ENCODE measurements around the gene TSPAN18.

TSPAN18 gene

GRCh38 chr11:44761551-44761961 lies 34.8 kb downstream of the TSPAN18 start:
- no peak for DNase-seq

- DNase-seq = no peak
Observed at GRCh38 chr11:44763121-44763820, 36.5 kb downstream of the TSPAN18 start.

GRCh38 chr11:44764583-44764982 lies 37.8 kb downstream of the TSPAN18 start:
- no peak for DNase-seq

- no peak for DNase-seq
Observed at GRCh38 chr11:44765026-44765595, 38.3 kb downstream of the TSPAN18 start.

GRCh38 chr11:44765676-44766075 lies 38.9 kb downstream of the TSPAN18 start:
- no peak for DNase-seq

- peak in 1 of 2 experiments; percentile 59 for DNase-seq
Observed at GRCh38 chr11:44766112-44766971, 39.6 kb downstream of the TSPAN18 start.

GRCh38 chr11:44766972-44767278 lies 40.2 kb downstream of the TSPAN18 start:
- no peak for DNase-seq

- DNase-seq = no peak
Observed at GRCh38 chr11:44767421-44767820, 40.7 kb downstream of the TSPAN18 start.

GRCh38 chr11:44770401-44770800 lies 43.6 kb downstream of the TSPAN18 start:
- DNase-seq = no peak

GRCh38 chr11:44771252-44771734 lies 44.5 kb downstream of the TSPAN18 start:
- DNase-seq = no peak

GRCh38 chr11:44771841-44772240 lies 45.1 kb downstream of the TSPAN18 start:
- no peak for DNase-seq

- no peak for DNase-seq
Observed at GRCh38 chr11:44773351-44773965, 46.7 kb downstream of the TSPAN18 start.

- no peak for DNase-seq
Observed at GRCh38 chr11:44774108-44774507, 47.3 kb downstream of the TSPAN18 start.

GRCh38 chr11:44774731-44775130 lies 48.0 kb downstream of the TSPAN18 start:
- DNase-seq = no peak

GRCh38 chr11:44775366-44775984 lies 48.7 kb downstream of the TSPAN18 start:
- DNase-seq = peak; percentile 55 to 64

- peak in 1 of 2 experiments; percentile 44 for DNase-seq
Observed at GRCh38 chr11:44775985-44776446, 49.3 kb downstream of the TSPAN18 start.

GRCh38 chr11:44776551-44777208 lies 49.9 kb downstream of the TSPAN18 start:
- no peak for DNase-seq

GRCh38 chr11:44777209-44778194 lies 50.7 kb downstream of the TSPAN18 start:
- DNase-seq = no peak

- no peak for DNase-seq
Observed at GRCh38 chr11:44778195-44779100, 51.7 kb downstream of the TSPAN18 start.

Data from NCI-H2081 (cell line).